HG03565 (cell line): ENCODE data around the gene CPT1B.

Experiments used
- ATAC-seq: cut with Tn5 transposase; IDR thresholded peaks from one replicate; pipeline ENCODE4 v1.9.1; 2021; ENCODE audit warnings: mild to moderate bottlenecking, moderate library complexity; ENCODE audit not compliant: unreplicated experiment

Gene CPT1B

DNA sequence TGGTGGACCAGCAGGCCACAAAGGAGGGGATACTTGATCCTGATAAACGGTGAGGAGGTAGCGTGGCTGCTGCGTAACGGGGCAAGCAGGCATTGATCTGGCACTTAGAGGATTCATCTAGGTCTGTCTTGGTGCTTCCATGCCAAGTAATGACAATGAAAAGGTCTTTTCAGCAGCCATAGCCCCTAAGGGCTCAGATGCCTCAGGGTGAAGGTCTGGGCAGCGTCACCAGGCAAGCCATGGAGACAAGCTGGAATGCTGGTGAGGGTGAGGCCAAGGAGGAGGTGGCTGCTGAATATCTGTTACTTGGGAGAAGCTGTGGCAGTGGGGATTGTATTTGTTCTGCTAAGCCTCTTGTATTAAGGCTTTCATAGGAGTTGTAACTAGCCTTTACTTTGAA, 9.2 kb upstream of the CPT1B start:
- no peak for ATAC-seq

DNA sequence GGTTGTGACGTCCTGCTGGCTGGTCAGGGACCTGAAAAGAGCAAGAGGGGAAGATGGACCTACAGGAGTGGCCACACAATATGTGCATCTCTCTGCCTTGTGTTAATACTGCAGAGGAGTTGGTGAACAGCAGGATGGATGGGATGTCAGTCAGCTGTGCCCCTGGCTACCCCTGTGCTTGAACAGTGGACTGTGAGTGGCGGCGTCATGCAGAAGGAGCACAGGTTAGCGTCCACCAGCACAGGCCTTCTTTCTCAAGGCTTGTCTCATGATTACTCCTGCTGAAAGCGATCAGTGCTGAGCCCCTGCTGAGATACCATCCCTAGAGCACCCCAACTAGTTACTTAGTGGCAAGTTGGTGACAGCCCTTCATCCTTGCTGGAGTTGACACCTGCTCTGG, 8.2 kb upstream of the CPT1B start:
- no peak for ATAC-seq

DNA sequence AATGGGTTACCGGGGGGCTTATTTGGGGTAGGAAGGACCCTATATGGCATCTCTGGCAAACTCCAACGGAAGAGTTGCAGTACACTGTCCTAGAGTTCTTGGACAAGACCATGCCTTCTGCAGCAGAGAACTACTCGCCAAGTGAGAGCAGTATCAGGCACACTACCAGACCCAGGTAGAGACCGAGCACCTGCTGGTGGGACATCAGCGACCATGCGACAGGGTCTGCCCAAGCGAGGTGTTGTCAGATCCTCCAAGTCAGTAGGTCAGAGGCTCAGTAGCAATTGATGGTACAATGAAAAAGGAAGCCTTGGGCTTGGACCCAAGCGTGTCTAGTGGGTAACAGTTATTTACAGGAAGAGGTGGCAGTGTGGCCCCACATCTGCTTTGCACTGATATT, 7.6 kb upstream of the CPT1B start:
- ATAC-seq = no peak

DNA sequence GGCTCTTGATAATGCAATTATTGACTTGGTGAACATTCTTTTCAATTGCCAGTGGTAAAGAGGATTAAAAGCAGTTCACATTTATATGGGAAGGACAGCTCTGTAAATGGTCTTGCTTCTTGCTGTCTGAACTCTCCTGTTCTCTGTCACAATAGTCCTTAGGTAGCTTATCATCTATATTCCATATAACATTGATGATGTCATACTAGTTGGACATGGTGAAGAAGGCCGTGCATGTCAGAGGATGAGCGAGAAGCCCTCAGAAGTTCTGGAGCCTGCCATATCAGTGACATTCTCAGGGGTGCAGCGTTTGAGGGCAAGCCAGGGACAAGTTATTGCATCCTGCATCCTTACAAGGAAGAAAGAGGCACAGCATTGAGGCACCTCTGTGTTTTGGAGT, 7.0 kb upstream of the CPT1B start:
- no peak for ATAC-seq

DNA sequence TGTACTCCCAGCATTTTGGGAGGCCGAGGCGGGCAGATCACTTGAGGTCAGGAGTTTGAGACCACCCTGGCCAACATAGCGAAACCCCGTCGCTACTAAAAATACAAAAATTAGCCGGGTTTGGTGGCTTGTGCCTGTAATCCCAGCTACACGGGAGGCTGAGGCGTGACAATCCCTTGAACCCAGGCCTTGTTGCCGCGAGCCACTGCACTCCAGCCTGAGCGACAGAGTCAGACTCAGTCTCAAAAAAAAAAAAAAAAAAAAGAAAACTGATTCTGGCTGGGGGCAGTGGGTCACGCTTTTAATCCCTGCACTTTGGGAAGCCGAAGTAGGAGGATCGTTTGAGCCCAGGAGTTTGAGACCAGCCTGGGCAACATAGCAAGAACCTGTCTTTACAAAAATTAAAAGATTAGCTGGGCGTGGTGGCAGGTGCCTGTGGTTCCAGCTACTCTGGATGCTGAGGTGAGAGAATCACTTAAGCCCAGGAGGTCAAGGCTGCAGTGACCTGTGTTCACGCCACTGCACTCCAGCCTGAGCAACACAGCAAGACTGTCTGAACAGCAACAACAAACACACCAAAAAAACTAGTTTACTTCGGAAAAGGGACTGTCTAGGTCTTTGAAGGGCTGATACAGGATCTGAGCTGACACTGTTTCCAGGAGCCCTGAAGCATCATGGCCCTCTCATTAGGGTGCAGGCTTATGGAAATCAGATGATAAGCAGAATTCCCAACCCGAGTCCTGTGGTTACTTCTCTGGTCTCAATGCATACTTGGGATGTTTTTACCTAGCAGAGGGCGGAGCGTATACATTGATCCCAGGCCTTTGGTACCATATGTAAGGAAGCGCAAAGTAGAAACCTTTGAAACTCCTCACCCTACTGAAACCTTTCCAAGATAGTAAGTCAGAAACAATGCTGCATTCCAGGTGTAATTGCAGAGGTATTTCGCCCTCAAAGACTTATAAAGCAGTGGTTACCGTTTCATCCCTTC, 6.2 kb upstream of the CPT1B start:
- no peak for ATAC-seq

DNA sequence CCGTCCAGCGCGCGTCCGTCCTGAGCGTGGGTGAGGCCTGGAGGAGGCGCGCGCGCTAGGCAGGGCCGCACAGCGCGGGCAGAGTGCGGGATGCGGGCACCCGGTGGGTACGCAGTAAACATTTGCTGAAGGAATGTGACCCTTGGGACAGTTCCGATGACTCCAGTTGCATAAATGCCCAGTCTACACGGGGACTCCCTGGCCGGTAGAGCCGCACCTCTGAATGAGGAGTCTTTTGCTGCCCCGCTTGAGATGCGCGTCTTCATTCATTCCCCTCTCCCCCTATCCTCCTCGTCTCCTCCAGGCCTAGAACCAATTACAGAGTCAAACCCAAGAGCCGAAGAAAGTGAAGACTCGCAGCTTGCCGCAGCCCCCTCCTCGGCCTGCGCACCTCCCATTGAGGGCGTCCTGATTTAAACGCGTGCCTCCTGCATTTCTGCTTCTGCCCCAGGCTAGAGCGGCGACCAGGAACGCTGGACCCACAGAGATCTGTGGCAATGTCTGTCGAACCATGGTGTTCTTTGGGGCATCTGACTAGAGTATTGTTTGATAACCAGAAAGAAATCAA, 5.2 kb upstream of the CPT1B start:
- peak; percentile 23 for ATAC-seq

DNA sequence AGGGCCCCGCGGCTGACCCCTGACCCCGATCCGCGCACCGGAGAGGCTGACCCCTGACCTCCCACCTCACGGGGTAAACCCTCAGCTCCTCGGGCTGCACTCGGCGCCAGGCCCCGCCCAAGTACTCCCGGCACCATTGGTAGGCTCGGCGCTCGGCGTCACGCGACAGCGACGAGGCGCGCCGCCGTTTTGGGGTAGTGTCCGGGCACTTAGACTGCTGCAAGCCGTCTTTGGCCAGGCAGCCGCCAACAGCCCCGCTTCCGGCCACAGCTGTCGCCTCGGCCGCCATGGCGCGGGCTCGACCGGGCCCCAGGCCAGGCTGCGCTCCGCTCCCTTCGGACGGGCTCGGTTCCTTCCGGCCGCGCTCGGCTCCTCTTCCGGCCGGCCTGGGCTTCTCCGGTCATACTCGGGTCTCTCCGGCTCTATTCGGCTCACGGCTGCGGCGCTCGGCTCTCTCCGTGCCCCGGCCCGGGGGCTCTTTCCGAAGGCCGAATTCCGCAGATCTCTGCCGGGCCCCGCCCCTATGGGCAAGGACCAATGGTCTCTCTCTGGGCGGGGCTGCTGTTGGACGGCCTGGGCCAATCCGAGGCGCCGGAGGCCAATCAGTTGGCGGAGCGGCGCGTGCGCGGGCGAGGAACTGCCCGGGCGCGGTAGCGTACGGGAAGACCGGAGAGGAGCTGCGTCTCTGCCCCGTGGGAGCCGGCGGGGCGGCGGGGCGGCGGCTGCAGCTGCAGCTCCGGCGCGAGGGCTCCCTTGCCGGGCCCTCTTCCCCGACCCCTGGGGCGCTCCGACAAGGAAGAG, 4.5 kb upstream of the CPT1B start, which contains the start of gene CHKB:
Gene CHKB (minus strand): TSS at position 357 of the 801 bp plus-strand sequence. CDS start 68 bp downstream, at position 289.
- peak; percentile 81 for ATAC-seq

DNA sequence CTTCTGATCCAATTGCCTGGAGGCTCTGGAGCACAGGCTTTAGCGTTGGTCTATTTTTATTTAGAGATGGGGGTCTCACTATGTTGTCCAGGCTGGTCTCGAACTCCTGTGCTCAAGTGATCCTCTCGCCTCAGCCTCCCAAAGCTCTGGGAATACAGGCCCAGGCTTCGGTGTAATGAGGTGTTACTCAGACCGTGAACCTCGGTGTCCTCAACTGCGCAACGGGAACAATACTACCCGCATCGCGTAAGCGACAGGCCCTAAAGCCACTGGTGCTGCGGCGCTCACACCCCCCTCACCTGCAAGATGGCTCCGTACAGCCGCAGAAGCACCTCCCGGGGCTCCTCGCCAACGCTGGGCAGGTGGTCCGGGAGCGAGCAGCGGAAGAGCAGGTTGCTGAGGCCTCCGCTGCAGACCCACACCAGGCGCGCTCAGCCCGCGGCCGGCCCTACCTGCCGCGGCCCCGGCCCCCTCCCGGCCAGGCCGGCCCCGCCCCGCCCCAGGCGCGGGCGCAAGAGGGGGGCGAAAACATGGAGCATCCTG, 3.8 kb upstream of the CPT1B start:
- no peak for ATAC-seq

DNA sequence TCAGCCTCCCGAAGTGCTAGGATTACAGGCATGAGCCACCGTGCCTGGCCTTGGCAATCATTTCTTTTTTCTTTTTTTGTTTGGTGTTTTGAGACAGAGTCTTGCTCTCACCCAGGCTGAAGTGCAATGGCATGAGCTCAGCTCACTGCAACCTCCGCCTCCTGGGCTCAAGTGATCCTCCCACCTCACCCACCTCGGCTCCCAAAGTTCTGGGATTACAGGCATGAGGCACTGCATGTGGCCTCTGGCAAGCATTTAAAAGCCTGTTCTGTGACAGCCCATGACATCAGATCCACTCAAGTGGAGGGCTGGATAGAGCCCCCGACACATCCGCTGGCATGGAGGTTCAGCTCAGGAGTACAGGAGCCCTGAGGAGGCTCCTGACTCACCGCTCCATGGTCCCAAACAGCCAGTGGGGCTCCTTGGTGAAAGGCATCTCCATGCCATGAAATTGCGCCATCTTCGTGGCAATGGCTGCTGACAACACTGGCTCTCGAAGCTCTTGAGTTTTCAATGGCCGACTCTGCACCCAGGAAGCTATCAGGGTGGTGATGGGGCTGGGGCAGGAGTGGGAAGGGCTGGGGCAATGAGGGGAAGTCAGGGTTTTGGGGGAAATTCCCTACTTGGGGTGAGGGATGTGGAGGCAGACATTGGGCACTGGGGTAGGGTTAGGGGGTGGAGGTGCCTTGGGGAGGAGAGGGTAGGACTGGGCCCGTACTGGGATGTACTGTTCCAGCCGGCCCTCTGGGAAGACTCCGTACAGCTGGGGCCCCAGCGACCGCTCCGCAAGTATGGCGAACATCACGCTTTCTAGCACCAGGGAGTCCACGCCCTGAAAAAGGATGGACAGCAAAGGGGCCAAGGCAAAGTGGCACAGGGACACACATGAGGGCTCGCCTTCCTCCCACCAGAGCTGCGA, 3.1 kb upstream of the CPT1B start:
- ATAC-seq = no peak

DNA sequence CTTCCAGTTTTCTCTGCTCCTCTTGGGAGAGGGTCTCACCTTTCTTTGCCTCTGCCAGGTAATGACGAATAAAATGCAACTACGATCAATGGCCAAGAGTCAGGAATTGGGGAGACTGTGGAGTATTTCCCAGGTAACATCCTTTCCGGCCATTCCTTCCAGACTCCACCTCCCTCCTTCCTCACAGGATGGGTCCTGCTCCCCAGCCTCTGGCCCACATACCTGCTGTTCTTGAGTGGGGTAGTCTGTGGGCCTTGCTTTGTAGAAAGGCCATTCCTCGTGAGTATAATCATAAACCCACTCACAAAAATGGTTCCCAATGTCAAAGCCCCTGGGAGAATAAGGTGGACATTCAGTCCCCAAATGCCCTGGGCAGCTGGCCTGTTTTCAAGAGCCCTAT, 1.5 kb upstream of the CPT1B start:
- ATAC-seq = no peak

DNA sequence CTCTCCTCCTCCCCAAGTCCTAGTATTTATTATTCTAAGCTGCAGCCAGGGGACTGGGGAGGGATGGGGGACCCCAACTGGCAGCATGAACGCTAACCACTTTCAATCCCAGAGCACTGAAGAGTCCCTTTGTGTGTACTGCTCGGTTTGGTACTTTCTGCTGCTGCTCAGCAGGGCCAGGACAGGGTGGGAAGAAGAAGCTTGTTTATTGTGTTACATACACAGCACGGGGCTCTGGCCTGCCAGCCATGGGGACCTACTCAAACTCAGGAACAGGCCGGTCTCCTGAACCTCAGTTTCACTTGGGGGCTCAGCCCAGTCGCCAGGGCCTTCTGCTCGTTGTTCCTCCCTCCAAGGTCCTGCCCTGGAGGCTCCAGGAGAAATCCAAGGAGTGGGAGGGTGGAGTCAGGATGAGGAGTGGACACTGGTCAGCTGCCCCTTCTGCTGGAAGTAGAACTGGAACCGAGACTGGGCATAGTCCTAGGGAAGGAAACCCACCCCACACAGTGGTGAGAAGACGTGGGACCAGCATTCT, 616 bp upstream of the CPT1B start:
- no peak for ATAC-seq

DNA sequence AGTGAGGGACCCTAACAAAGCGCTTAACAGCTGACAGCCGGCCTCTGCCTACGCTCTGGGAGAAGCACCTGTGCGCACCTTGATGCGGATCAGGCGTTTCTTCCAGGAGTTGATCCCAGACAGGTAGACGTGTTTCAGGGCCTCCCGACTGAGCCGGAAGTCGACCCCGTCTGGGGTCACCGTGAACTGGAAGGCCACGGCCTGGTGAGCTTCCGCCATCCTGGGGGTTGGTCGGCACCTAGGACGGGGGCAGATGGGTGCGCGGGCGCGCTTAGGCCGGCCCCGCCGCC, 585 bp downstream of the CPT1B start:
- ATAC-seq = no peak

DNA sequence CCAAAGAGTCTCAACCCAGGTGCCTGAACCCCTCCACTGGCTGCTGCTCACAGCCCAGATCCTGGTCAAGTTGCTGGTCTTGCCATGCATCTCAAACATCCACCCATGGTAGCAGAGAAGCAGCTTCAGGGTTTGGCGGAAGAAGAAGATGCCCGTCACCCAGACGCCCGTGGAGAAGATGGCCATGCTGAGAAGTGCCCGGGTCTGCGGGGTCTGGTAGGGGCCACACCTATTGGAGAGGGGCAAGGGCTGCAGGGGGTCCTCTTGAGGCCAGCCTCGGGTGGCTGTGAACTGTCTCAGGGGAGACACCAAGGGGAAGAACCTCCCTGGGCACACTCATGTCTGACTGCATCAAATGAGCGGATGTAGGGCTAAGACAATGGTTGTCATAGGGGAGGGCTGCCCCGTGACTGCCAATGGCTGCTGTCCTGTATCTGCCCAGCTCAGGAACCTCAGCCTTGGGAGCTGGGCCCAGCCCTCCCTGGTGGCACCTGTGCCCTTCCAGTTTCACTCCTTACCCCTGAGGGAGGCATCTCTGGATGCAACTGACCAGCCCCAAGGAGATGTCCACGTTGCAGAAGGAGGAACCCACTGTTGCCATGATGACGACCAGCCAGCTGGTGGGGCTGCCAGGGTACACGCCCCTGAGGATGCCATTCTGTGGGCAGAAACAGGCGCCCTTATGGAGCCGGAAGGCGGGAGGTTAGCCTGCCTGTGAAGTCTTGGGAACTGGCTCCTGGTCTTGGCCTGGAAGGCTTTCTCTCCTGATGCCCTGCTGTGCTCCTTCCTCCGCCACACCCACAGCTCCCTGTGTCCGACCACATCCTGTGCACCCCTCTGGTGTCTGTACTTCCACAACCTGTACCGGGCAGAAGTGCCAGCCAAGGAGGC, 1.2 kb downstream of the CPT1B start:
- ATAC-seq = no peak

DNA sequence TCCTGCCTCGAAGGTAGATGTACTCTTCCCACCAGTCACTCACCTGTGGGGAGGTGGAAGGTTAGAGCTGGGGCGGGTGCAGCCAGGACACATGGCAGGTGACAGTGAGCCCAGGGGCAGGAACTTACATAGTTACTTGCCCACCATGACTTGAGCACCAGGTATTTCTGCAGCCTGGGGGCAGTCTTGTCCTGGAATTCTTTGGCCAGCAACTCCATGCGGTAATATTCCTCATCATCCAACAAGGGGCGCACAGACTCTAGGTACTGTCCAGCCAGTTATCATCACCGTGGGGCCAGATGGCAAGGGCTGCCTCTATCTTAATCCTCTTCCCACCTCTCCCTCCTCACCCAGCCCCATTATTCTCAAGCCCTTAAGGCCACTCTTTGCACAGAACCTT, 2.2 kb downstream of the CPT1B start:
- no peak for ATAC-seq

DNA sequence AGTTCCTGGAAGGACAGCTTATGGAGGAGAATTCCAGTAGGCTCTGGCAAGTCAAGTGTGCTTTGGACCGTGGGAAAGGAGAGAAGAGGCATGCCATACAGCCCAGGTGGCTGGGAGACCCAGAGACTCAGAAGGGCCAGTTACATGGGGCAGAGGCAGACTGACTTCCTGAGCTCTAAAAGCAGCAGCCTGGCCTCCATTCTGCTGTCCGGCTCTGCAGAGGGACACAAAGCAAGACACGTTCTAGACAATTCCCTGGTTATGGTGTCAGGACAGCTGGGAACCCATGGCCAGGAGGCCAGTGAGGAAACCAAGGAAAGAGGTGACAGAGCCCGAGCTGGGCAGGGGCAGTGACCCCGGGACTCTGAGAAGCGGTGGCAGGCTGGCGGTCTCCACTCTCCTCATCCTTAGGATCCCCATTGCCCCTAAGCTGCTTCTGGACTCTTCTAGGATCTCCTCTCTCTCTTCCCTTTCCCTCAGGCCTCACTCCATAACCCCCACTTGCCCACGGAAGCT, 2.7 kb downstream of the CPT1B start:
- ATAC-seq = no peak

DNA sequence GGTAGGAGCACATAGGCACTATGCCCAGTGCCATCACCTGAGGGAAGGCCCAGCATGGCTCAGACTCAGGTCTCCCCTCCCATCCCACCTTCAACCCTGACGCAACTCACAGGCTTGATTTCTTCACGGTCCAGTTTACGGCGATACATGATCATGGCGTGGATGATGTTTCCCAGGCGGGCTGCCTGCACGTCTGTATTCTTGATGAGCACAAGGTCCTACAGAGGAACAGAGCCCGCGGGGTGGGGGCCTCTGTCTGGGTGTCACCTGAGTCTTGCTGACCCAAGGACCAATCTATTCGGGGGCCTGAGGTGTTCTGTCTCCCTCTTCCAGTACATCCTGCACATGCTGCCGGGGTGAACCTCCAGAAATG, 3.9 kb downstream of the CPT1B start:
- no peak for ATAC-seq

DNA sequence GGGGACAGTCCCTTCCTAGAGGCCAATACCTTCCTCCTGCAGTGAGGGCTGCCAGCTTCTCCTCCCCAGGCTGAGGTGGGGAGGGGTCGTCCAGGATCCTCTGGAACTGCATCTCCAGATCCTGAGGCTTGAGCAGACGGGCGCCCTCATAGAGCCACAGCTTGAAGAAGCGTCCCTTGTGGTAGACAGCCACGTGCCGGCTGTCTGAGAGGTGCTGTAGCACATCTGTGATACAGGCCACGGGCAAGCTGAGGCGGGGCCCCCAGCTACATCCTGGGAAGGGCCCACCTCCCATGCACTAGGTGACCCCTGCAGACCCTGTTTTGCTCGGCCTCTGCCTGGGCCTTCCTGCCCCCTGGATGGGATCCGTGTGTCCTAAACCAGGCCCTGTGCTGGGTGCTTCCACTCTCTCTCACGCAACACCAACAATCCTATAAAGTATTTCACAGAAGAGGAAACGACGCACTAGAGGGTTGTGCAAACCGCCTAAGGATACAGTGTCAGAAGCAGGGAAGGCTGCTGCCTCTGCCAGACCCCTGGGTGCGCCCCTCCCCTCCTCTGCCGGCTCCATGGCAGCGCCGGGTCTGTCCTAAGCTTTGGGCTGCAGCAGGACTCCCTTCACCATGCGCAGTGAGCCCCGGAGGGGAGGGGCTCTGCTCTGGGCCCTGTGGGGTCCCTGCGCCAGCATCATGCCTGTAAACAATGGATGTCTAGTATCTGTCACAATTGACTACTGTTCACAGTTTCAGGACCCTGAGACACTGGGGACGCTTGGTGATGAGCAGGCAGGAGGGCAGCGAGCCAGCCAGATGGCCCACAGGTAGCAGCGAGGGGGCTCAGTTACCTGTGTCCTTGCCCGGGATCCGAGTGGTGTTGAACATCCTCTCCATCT, 4.5 kb downstream of the CPT1B start:
- no peak for ATAC-seq

DNA sequence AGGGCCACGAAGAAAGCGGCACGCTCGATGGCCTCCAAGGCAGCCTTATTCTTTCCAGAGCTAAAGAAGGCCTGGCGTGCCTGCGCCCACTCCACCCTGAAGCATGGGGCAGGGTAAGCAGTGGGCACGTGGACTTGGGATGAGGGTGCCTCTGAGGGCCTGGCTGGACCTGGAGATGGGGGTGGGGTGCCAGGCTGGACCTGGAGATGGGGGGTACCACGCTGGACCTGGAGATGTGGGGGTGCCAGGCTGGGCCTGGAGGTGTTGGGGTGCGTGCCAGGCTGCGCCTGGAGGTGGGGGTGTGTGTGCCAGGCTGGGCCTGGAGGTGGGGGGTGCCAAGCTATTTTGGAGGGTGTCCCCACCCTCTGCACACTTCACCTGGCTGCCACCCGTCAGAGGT, 5.3 kb downstream of the CPT1B start:
- no peak for ATAC-seq
